ENCODE results near the gene PTBP3. TPM values are rescaled to one million over a fixed set of nuclear protein-coding genes. Genes with fewer than 3 reads are reported as not detected.

The PTBP3 gene
- total RNA-seq, 6 experiments from 2014 or later = 31.1 to 52.5 (median 39.7) TPM

GRCh38 chr9:112258106-112258505 is 75.3 kb downstream of the PTBP3 start:
- DNase-seq = no peak
- Mint-ChIP-seq H3K4me3 (no peak overlapping the region), H3K27ac (no peak overlapping the region), H3K27me3 (ENCODE audit: insufficient read depth) (no peaks in the 10 kb centered on the region), H3K4me1 (ENCODE audit: low read depth) (peaks cover 6% of the 10 kb centered on the region), H3K9me3 (no peaks in the 10 kb centered on the region), H3K36me3 (ENCODE audit: low read depth) (peaks cover 39% of the 10 kb centered on the region)
- TF ChIP-seq CTCF (IDR thresholded peaks at IDR 0.05) = no peak

GRCh38 chr9:112252194-112252593 is 81.2 kb downstream of the PTBP3 start:
- no peak for TF ChIP-seq CTCF (IDR thresholded peaks at IDR 0.05)
- no peak overlapping the region for H3K4me3 Mint-ChIP-seq
- H3K36me3 Mint-ChIP-seq (ENCODE audit: low read depth) = peaks cover 20% of the 10 kb centered on the region
- peaks cover 1% of the 10 kb centered on the region; the same call in 1 of the 2 replicates for H3K27me3 Mint-ChIP-seq (ENCODE audit: insufficient read depth)
- DNase-seq = no peak
- H3K27ac Mint-ChIP-seq = peak overlapping the region; percentile 41; the same call in 1 of the 2 replicates
- peaks cover 48% of the 10 kb centered on the region for H3K4me1 Mint-ChIP-seq (ENCODE audit: low read depth)
- no peaks in the 10 kb centered on the region for H3K9me3 Mint-ChIP-seq

GRCh38 chr9:112249277-112249676 is 84.1 kb downstream of the PTBP3 start:
- Mint-ChIP-seq H3K4me1 (ENCODE audit: low read depth) (peaks cover 48% of the 10 kb centered on the region), H3K27me3 (ENCODE audit: insufficient read depth) (peaks cover 1% of the 10 kb centered on the region; the same call in 1 of the 2 replicates), H3K36me3 (ENCODE audit: low read depth) (peaks cover 13% of the 10 kb centered on the region), H3K9me3 (no peaks in the 10 kb centered on the region), H3K4me3 (peak overlapping the region; percentile 69), H3K27ac (peak overlapping the region; percentile 78)
- DNase-seq = peak; percentile 4
- no peak for TF ChIP-seq CTCF (IDR thresholded peaks at IDR 0.05)

- DNase-seq = peak; percentile 21
- Mint-ChIP-seq H3K4me3 (peak overlapping the region; percentile 69), H3K27me3 (ENCODE audit: insufficient read depth) (peaks cover 1% of the 10 kb centered on the region; the same call in 1 of the 2 replicates), H3K27ac (peak overlapping the region; percentile 78), H3K9me3 (no peaks in the 10 kb centered on the region), H3K4me1 (ENCODE audit: low read depth) (peaks cover 51% of the 10 kb centered on the region), H3K36me3 (ENCODE audit: low read depth) (peaks cover 9% of the 10 kb centered on the region)
- TF ChIP-seq CTCF (IDR thresholded peaks at IDR 0.05) = no peak
Measured at GRCh38 chr9:112248722-112249121, 84.7 kb downstream of the PTBP3 start.

GRCh38 chr9:112247090-112247489 is 86.3 kb downstream of the PTBP3 start:
- H3K27ac Mint-ChIP-seq = no peak overlapping the region
- TF ChIP-seq CTCF (IDR thresholded peaks at IDR 0.05) = no peak
- no peaks in the 10 kb centered on the region for H3K9me3 Mint-ChIP-seq
- DNase-seq = no peak
- no peak overlapping the region for H3K4me3 Mint-ChIP-seq
- H3K36me3 Mint-ChIP-seq (ENCODE audit: low read depth) = peaks cover 11% of the 10 kb centered on the region
- peaks cover 50% of the 10 kb centered on the region for H3K4me1 Mint-ChIP-seq (ENCODE audit: low read depth)
- peaks cover 1% of the 10 kb centered on the region; the same call in 1 of the 2 replicates for H3K27me3 Mint-ChIP-seq (ENCODE audit: insufficient read depth)

- peaks cover 1% of the 10 kb centered on the region; the same call in 1 of the 2 replicates for H3K27me3 Mint-ChIP-seq (ENCODE audit: insufficient read depth)
- H3K27ac Mint-ChIP-seq = no peak overlapping the region
Measured at GRCh38 chr9:112245126-112245525, 88.3 kb downstream of the PTBP3 start.

More at GRCh38 chr9:112245126-112245525, 88.3 kb downstream of the PTBP3 start:
- H3K36me3 Mint-ChIP-seq (ENCODE audit: low read depth) = peaks cover 7% of the 10 kb centered on the region
- no peak overlapping the region for H3K4me3 Mint-ChIP-seq
- no peaks in the 10 kb centered on the region for H3K9me3 Mint-ChIP-seq
- DNase-seq = no peak
- H3K4me1 Mint-ChIP-seq (ENCODE audit: low read depth) = peaks cover 49% of the 10 kb centered on the region
- TF ChIP-seq CTCF (IDR thresholded peaks at IDR 0.05) = no peak
